Islet precursor cell (in vitro differentiated cells): Measurements from ENCODE around the gene SOD1.

ENCODE experiments used
- DNase-seq: peaks from one replicate; pipeline ENCODE4 v3.0.0-alpha.2; 2018

SOD1 gene

GRCh38 chr21:31686272-31686915 is 26.9 kb downstream of the SOD1 start:
- DNase-seq, result no peak

- DNase-seq, result no peak
Measured at GRCh38 chr21:31687108-31687507, 27.6 kb downstream of the SOD1 start.

DNA sequence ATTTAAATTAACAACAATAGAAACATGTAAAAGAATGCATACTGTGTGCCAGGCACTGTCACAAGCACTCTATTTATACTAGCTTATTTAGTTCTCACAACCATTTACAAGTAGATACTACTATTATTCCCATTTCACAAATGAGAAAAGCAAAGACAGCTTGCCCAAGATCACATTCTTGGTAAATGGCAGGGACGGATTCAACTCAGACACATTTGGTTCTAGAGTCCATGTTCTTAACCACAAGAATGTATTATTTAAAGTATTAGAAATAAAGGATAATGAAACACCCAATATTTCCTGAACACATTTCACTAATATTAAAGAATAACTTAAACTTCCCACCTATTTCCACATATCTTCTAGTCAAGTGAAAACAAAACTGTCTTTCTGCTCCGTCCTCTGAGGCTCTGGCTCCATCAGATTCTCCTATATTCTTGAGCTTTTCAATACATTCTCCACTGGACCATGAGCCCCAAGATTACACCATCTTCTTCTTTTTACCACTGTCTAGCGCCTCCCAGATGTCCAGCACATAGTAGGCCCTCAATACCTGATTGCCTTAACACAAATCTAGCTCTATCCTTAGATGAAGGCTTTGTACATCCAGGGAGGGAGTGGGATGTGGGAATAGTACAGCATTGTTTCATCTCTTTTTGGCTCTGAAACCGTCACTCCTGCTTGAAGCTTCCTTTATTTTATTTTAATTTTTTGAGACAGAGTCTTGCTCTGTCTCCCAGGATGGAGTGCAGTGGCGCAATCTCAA is 29.3 kb downstream of the SOD1 start:
- DNase-seq, result no peak

GRCh38 chr21:31693222-31693621 is 33.7 kb downstream of the SOD1 start:
- DNase-seq, result no peak

DNA sequence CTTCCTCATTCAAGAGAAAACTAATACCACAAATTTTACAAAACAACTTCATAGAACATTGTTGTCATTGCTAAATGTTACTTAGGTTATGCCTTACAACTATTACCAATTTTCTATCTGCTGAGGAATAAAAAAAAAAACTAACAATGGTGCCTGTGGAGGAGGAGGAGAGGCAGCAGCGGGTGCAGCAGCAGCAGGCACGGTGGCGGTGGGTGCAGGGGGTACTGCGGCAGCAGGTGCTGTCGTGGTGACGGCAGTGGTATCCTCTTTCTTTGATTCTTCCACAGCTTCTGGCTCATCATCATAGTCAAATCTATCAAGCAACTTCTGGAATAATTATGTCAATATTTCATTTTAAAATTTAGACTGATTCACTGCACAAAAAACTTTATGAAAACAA is 36.9 kb downstream of the SOD1 start:
- DNase-seq, result no peak

DNA sequence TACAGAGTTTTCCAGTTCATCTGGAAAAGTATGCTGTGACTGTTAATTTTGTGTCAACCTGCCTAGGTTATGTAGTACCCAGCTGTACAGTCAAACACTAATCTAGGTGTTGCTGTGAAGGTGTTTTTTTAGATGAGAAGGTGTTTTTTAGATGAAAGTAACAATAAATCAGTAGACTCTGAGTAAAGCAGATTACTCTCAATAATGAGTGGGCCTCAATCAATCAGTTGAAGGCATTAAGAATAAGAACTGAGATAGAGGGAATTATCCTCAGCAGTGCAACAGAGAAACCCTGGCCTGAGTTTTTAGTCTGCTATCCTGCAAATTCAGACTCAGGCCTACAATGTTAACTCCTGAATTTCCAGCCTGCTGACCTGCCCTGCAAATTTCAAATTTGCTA is 39.0 kb downstream of the SOD1 start:
- no peak for DNase-seq

- DNase-seq, result no peak
Measured at GRCh38 chr21:31700040-31700439, 40.5 kb downstream of the SOD1 start.

- DNase-seq, result no peak
Measured at GRCh38 chr21:31706562-31706961, 47.1 kb downstream of the SOD1 start.

DNA sequence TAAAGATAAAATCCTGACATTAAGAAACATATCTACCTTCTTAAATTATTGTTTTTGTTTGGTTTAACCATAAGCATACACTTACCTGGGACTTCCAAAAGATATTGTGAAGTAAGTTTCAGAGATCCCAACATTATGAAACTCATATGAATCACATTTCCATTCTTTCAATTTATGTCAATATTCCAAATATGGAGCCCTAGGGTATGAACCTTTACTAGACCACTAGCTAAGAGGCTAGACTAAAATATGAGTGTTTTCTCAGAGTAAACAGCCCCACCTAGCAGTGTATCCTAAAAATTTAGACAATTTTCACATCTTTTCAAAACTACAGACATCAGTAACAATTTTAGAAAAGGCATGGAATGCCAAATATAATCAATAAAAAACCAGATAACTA is 48.0 kb downstream of the SOD1 start:
- DNase-seq, result no peak

- no peak for DNase-seq
Measured at GRCh38 chr21:31708541-31708940, 49.0 kb downstream of the SOD1 start.

DNA sequence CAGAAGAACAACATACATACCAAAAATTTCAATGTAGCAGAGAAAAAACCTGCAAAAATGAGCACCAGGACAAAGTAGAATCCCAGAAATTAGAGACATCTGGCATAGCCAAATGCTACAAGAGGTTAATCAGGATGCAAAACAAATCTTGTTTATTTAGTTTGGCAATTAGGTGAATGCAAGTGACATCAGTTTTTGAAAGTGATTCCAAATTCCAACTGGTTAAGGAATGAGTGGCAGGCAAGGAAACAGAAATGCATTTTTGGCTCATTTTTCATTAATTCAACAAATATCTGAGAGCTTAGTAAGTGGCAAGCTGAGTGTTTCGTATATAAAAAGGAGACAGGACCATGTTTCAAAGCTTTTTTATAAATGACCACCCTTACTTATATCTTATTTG is 51.1 kb downstream of the SOD1 start:
- DNase-seq, result no peak

DNA sequence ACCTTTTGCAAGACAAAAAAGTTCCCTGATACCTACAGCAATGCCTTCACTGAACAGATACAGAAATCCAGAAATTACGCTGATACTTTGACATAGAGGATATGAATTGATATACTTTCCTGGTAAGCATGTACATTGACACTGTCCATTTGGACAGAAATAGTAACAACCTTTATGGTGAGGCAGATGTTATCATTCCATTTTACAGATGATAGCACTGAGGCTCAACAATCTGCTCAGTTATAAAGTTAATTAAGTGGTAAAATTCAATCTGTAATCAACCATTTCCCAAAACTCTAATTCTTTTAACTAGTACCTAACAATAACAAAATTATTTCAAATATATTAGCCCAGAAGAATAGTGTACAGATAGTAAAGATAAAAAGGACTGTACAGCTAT is 51.8 kb downstream of the SOD1 start:
- no peak for DNase-seq

GRCh38 chr21:31711745-31712285 is 52.3 kb downstream of the SOD1 start:
- no peak for DNase-seq

DNA sequence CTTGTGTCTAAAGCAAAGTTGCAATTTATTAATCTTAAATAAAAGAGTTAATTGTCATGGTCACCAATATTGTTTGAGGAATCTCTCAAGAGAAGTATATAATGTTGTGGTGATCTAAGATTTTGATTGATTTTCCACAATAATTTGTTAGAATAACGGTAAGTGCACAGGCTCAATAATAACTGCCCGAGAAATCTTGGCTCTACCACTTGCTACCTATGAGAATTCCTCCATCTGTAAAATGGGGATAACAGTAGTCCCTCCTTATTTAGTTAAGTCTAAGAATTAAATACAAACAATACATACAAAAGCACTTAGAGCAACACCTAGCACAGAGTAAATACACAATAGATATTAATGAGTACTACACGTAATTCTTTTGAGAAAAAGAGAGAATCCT is 53.6 kb downstream of the SOD1 start:
- DNase-seq, result no peak

DNA sequence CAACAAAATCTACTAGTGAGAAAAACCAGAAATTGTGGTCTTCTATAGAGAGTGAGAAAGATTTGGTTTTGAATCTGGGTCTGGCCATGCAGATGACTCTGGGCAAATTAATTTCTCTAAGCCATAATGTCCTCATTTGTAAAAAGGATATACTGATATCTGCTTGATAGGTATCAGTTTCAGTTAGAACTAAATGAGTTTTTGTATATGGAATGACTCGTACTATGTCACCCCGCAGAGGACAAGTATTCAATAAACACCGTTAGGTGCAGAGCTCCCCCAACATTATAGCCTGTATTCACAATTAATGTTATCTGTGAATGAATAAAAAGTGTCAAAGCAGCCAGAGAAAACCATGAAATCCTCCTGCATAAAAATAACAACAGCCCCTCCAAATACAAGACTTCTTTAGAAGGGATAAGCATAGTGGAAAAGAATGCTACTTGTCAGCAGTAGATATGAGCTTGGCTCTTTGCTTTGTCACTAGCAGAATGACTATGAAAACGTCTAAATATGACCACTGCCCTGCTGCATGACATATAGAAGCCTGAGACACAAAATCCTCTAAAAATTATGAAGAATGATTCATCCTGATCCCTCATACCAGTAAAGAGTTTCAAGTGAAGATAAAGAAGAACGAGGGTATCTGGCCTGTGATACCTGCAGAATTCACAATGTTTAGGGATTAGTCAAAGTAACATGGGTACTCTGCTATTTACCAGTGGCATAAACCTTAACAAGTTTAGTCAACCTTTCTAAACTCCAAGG is 54.7 kb downstream of the SOD1 start:
- no peak for DNase-seq

- DNase-seq, result no peak
Measured at GRCh38 chr21:31714741-31715365, 55.4 kb downstream of the SOD1 start.

DNA sequence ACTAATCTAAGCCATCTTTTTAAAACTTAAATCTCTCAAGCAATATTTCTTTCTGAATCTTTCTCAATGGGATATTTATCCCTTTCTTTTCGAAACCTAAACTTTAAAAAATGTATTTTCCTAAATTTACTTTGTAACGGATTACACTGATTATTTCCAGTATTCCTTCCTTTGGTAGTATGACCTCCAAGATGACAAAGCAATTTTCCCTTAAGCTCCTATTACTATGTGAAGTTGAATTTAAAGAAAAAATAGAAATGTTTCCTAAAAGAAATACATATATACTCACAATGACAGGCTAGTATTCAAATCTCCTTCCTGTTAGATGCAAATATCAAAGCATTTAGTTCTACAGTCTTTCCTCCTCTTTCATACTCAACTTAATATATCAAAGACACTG is 56.6 kb downstream of the SOD1 start:
- no peak for DNase-seq
